A673 (cell line): ENCODE measurements around the gene KBTBD13.

Source experiments
- EZH2 ChIP-seq: fragments of 200-600 bp; sonication (generic); IDR thresholded peaks from 2 replicates; pipeline ENCODE4 v1.6.1; 2017; ENCODE audit warnings: borderline replicate concordance, low read depth, mild to moderate bottlenecking, mixed read lengths, antibody characterized with exemption, low read length; ENCODE audit not compliant: poor library complexity, severe bottlenecking
- TF ChIP-seq, protein P1 (sequence below): fragments of 300-800, 200-600 bp; sonication (generic); conservative IDR thresholded peaks from 2 replicates; pipeline ENCODE4 v1.5.1; 2017; ENCODE audit warnings: low read depth, mild to moderate bottlenecking, antibody characterized with exemption, low read length, moderate library complexity, mixed read lengths

DNA sequence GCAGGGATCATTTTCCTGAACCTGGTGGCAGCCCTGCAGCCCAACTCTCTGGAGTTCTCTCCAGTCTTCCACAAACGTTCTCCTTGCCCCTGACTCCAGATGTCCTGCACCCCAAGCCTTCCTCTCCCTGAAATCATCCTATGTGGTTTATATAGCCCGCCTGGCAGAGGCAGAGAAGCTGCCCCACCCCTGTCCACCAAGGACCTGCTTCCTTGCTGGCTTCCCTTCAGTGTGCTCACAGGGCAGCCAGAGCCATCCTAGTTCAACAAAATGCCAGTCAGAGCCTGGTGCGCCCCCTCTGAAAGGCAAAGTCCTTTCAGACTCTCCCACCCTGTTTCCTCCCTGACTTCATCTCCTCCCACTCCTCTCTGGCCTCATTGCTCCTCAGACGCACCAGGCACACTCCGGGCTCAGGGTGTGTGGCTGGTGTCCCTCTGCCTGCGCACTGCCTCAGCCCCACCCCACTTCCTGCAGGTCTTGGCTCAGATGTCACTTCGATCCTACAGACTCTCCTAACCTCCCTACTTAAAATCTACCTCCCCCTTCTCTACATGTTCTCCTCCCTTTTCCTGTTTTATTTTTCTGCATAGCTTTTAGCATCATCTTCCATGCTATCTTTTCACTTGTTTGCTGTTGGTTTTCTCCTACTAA lies 5.9 kb downstream of the KBTBD13 start:
- TF ChIP-seq, protein P1, sequence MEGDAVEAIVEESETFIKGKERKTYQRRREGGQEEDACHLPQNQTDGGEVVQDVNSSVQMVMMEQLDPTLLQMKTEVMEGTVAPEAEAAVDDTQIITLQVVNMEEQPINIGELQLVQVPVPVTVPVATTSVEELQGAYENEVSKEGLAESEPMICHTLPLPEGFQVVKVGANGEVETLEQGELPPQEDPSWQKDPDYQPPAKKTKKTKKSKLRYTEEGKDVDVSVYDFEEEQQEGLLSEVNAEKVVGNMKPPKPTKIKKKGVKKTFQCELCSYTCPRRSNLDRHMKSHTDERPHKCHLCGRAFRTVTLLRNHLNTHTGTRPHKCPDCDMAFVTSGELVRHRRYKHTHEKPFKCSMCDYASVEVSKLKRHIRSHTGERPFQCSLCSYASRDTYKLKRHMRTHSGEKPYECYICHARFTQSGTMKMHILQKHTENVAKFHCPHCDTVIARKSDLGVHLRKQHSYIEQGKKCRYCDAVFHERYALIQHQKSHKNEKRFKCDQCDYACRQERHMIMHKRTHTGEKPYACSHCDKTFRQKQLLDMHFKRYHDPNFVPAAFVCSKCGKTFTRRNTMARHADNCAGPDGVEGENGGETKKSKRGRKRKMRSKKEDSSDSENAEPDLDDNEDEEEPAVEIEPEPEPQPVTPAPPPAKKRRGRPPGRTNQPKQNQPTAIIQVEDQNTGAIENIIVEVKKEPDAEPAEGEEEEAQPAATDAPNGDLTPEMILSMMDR = no peak
- TF ChIP-seq EZH2 = no peak
